ENCODE results near the gene CCDC43. TPM values are rescaled to one million over a fixed set of nuclear protein-coding genes. Genes with fewer than 3 reads are reported as not detected.

Gene CCDC43
- total and polyA plus RNA-seq, 9 of the 15 experiments (the other 6 are each of a cell fraction or from before 2014, with no cell fraction given): 11.7 to 42.3 (median 25.9) TPM

DNA sequence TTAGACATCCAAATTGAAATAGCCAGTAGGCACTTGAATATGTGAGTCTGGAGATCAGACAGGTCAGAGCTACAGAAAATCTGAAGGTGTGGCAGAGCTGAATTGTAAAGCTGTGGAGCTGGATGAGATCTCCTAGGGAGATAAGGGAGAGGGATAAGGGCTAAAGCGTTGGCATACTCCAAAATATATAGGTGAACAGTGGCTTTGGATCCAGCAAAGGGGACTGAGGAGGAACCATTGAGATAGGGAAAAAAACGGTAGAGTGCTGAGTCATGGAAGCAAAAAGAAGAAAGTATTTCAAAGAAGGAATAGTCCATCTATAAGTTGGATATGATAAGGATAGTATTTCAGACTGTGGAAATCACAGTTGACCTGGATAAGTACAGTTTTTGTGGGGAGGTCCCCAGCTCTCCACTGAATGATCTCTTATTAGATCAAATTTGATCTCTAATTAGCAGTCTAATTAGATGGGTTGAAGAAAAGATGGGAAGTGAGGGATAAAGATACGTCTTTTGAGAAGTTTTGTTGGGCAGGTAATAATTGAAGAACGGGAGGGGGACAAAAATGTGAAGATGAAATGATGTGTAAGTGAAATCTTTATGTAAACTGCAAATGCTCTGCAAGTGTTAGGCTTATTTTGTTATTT lies 18.3 kb upstream of the CCDC43 start (continued):
- TF ChIP-seq, protein P1, sequence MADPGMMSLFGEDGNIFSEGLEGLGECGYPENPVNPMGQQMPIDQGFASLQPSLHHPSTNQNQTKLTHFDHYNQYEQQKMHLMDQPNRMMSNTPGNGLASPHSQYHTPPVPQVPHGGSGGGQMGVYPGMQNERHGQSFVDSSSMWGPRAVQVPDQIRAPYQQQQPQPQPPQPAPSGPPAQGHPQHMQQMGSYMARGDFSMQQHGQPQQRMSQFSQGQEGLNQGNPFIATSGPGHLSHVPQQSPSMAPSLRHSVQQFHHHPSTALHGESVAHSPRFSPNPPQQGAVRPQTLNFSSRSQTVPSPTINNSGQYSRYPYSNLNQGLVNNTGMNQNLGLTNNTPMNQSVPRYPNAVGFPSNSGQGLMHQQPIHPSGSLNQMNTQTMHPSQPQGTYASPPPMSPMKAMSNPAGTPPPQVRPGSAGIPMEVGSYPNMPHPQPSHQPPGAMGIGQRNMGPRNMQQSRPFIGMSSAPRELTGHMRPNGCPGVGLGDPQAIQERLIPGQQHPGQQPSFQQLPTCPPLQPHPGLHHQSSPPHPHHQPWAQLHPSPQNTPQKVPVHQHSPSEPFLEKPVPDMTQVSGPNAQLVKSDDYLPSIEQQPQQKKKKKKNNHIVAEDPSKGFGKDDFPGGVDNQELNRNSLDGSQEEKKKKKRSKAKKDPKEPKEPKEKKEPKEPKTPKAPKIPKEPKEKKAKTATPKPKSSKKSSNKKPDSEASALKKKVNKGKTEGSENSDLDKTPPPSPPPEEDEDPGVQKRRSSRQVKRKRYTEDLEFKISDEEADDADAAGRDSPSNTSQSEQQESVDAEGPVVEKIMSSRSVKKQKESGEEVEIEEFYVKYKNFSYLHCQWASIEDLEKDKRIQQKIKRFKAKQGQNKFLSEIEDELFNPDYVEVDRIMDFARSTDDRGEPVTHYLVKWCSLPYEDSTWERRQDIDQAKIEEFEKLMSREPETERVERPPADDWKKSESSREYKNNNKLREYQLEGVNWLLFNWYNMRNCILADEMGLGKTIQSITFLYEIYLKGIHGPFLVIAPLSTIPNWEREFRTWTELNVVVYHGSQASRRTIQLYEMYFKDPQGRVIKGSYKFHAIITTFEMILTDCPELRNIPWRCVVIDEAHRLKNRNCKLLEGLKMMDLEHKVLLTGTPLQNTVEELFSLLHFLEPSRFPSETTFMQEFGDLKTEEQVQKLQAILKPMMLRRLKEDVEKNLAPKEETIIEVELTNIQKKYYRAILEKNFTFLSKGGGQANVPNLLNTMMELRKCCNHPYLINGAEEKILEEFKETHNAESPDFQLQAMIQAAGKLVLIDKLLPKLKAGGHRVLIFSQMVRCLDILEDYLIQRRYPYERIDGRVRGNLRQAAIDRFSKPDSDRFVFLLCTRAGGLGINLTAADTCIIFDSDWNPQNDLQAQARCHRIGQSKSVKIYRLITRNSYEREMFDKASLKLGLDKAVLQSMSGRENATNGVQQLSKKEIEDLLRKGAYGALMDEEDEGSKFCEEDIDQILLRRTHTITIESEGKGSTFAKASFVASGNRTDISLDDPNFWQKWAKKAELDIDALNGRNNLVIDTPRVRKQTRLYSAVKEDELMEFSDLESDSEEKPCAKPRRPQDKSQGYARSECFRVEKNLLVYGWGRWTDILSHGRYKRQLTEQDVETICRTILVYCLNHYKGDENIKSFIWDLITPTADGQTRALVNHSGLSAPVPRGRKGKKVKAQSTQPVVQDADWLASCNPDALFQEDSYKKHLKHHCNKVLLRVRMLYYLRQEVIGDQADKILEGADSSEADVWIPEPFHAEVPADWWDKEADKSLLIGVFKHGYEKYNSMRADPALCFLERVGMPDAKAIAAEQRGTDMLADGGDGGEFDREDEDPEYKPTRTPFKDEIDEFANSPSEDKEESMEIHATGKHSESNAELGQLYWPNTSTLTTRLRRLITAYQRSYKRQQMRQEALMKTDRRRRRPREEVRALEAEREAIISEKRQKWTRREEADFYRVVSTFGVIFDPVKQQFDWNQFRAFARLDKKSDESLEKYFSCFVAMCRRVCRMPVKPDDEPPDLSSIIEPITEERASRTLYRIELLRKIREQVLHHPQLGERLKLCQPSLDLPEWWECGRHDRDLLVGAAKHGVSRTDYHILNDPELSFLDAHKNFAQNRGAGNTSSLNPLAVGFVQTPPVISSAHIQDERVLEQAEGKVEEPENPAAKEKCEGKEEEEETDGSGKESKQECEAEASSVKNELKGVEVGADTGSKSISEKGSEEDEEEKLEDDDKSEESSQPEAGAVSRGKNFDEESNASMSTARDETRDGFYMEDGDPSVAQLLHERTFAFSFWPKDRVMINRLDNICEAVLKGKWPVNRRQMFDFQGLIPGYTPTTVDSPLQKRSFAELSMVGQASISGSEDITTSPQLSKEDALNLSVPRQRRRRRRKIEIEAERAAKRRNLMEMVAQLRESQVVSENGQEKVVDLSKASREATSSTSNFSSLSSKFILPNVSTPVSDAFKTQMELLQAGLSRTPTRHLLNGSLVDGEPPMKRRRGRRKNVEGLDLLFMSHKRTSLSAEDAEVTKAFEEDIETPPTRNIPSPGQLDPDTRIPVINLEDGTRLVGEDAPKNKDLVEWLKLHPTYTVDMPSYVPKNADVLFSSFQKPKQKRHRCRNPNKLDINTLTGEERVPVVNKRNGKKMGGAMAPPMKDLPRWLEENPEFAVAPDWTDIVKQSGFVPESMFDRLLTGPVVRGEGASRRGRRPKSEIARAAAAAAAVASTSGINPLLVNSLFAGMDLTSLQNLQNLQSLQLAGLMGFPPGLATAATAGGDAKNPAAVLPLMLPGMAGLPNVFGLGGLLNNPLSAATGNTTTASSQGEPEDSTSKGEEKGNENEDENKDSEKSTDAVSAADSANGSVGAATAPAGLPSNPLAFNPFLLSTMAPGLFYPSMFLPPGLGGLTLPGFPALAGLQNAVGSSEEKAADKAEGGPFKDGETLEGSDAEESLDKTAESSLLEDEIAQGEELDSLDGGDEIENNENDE (IDR thresholded peaks at IDR 0.05; ENCODE audit: low read depth, low read length): no peak
- TF ChIP-seq DMBX1 (CRISPR knock-in tag; IDR thresholded peaks at IDR 0.05; ENCODE audit: borderline replicate concordance) (no peak), ZNF699 (CRISPR knock-in tag; IDR thresholded peaks at IDR 0.05; ENCODE audit: insufficient replicate concordance) (no peak), CREBBP (IDR thresholded peaks at IDR 0.05; ENCODE audit: low read depth, low read length) (no peak), BACH1 (tag; IDR thresholded peaks at IDR 0.05) (peak; percentile 94), MAFG (tag; conservative IDR thresholded peaks at IDR 0.05) (peak; percentile 96), C11orf30 (IDR thresholded peaks at IDR 0.05; ENCODE audit: low read depth) (peak; percentile 95), NFE2L1 (tag; IDR thresholded peaks at IDR 0.05; ENCODE audit: borderline replicate concordance, low read depth) (peak; percentile 91)
- TF ChIP-seq, protein P2, sequence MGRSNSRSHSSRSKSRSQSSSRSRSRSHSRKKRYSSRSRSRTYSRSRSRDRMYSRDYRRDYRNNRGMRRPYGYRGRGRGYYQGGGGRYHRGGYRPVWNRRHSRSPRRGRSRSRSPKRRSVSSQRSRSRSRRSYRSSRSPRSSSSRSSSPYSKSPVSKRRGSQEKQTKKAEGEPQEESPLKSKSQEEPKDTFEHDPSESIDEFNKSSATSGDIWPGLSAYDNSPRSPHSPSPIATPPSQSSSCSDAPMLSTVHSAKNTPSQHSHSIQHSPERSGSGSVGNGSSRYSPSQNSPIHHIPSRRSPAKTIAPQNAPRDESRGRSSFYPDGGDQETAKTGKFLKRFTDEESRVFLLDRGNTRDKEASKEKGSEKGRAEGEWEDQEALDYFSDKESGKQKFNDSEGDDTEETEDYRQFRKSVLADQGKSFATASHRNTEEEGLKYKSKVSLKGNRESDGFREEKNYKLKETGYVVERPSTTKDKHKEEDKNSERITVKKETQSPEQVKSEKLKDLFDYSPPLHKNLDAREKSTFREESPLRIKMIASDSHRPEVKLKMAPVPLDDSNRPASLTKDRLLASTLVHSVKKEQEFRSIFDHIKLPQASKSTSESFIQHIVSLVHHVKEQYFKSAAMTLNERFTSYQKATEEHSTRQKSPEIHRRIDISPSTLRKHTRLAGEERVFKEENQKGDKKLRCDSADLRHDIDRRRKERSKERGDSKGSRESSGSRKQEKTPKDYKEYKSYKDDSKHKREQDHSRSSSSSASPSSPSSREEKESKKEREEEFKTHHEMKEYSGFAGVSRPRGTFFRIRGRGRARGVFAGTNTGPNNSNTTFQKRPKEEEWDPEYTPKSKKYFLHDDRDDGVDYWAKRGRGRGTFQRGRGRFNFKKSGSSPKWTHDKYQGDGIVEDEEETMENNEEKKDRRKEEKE (IDR thresholded peaks at IDR 0.05; ENCODE audit: borderline replicate concordance in 1 of 2, control insufficient read depth in 1 of 2, low read depth in 2 of 2, low read length in 1 of 2): no peak
- TF ChIP-seq, protein P3, sequence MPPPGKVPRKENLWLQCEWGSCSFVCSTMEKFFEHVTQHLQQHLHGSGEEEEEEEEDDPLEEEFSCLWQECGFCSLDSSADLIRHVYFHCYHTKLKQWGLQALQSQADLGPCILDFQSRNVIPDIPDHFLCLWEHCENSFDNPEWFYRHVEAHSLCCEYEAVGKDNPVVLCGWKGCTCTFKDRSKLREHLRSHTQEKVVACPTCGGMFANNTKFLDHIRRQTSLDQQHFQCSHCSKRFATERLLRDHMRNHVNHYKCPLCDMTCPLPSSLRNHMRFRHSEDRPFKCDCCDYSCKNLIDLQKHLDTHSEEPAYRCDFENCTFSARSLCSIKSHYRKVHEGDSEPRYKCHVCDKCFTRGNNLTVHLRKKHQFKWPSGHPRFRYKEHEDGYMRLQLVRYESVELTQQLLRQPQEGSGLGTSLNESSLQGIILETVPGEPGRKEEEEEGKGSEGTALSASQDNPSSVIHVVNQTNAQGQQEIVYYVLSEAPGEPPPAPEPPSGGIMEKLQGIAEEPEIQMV (tag; conservative IDR thresholded peaks at IDR 0.05; ENCODE audit: low read depth): no peak
